Measurements from ENCODE around the gene STX11. TPM values are rescaled to one million over a fixed set of nuclear protein-coding genes. Genes with fewer than 3 reads are reported as not detected.

Gene STX11
- total RNA-seq, 4 donors from 2014 or later: 1.6 to 11.6 (median 2.4) TPM

DNA sequence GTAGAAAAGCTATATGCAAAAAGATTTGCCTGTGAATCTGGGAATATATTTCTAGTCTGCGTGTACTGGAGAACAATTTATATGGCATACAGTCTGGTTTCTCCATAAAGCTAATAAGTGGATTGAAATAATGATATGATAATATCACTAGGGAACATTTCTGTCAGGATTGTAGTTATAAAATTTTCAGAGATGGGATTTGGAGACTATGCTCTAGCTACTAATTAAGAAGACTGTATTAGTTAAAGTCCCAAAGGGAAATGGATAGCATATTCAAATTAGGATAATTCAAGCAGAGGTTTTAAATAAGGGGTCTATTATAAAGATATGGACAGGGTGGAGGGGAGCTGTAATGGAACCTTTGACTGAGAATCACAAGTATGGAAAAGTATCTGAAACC lies 7.2 kb upstream of the STX11 start:
- no peaks in the 10 kb centered on the region for H3K4me1 ChIP-seq
- H3K4me3 ChIP-seq: no peak overlapping the region
- TF ChIP-seq POLR2A (IDR thresholded peaks at IDR 0.05): no peak
- TF ChIP-seq, protein P1, sequence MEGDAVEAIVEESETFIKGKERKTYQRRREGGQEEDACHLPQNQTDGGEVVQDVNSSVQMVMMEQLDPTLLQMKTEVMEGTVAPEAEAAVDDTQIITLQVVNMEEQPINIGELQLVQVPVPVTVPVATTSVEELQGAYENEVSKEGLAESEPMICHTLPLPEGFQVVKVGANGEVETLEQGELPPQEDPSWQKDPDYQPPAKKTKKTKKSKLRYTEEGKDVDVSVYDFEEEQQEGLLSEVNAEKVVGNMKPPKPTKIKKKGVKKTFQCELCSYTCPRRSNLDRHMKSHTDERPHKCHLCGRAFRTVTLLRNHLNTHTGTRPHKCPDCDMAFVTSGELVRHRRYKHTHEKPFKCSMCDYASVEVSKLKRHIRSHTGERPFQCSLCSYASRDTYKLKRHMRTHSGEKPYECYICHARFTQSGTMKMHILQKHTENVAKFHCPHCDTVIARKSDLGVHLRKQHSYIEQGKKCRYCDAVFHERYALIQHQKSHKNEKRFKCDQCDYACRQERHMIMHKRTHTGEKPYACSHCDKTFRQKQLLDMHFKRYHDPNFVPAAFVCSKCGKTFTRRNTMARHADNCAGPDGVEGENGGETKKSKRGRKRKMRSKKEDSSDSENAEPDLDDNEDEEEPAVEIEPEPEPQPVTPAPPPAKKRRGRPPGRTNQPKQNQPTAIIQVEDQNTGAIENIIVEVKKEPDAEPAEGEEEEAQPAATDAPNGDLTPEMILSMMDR (IDR thresholded peaks at IDR 0.05): no peak
- no peak overlapping the region for H3K27ac ChIP-seq
- DNase-seq: no peak
- H3K27me3 ChIP-seq: no peaks in the 10 kb centered on the region
- H3K9me3 ChIP-seq: no peaks in the 10 kb centered on the region
- no peaks in the 10 kb centered on the region for H3K36me3 ChIP-seq

DNA sequence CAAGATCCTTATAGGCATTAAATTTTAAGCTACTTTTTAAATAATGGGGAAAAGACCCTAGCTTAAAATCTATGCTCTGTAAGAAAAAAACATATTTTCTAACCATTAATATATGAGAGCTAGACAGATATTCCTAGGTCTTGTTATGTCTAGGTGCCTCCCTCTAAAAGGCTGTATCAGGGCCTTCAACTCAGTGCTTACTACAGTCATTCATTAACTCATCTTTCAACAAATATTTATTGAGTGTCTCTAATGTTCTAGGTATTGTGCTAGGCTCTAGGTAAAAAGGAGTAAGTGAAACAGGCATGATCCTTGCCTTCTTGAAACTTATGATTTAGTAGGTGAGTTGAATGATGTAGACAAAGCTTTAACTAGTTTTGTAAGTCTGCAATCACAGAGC lies 6.4 kb upstream of the STX11 start:
- Histone ChIP-seq H3K4me3 (no peak overlapping the region), H3K27ac (no peak overlapping the region), H3K9me3 (no peaks in the 10 kb centered on the region), H3K36me3 (no peaks in the 10 kb centered on the region), H3K27me3 (no peaks in the 10 kb centered on the region), H3K4me1 (no peaks in the 10 kb centered on the region)
- TF ChIP-seq, protein P1 (IDR thresholded peaks at IDR 0.05): no peak
- no peak for TF ChIP-seq POLR2A (IDR thresholded peaks at IDR 0.05)
- no peak for DNase-seq

DNA sequence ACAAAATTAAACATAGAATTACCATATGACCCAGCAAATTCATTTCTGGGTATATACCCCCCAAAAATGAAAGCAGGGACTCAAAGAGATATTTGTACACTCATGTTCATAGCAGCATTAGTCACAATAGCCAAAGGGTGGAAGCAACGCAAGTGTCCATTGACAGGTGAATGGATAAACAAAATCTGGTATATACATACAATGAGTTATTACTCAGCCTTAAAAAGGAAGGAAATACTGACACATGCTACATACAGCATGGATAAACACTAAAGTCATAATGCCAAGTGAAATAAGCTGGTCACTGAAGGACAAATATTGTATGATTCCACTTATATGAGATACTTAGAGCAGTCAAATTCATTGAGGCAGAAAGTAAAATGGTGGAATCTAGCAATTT lies 5.3 kb upstream of the STX11 start:
- Histone ChIP-seq H3K4me1 (no peaks in the 10 kb centered on the region), H3K27me3 (no peaks in the 10 kb centered on the region), H3K27ac (no peak overlapping the region), H3K36me3 (no peaks in the 10 kb centered on the region), H3K9me3 (no peaks in the 10 kb centered on the region), H3K4me3 (no peak overlapping the region)
- TF ChIP-seq, protein P1 (IDR thresholded peaks at IDR 0.05): no peak
- no peak for TF ChIP-seq POLR2A (IDR thresholded peaks at IDR 0.05)
- no peak for DNase-seq

DNA sequence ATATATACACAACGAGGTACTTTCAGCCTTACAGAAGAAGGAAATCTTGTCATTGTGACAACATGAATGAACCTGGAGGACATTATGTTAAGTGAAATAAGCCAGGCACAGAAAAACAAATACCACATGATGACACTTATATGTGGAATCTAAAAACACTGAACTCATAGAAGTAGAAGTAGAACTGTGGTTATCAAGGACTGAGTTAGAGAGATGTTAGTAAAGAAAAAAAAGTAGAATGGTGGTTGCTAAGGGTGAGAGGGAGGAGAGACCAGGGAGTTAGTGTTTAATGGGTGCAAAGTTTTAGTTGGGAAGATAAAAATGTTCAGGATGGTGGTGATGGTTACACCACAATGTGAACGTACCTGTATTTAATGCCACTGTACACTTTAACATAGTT lies 4.8 kb upstream of the STX11 start:
- no peak for TF ChIP-seq POLR2A (IDR thresholded peaks at IDR 0.05)
- TF ChIP-seq, protein P1 (IDR thresholded peaks at IDR 0.05): no peak
- Histone ChIP-seq H3K27me3 (no peaks in the 10 kb centered on the region), H3K4me1 (peaks cover 0 to under 1% (median 0%) of the 10 kb centered on the region in 4 donors), H3K36me3 (no peaks in the 10 kb centered on the region), H3K9me3 (no peaks in the 10 kb centered on the region), H3K27ac (no peak overlapping the region), H3K4me3 (no peak overlapping the region)
- DNase-seq: no peak

DNA sequence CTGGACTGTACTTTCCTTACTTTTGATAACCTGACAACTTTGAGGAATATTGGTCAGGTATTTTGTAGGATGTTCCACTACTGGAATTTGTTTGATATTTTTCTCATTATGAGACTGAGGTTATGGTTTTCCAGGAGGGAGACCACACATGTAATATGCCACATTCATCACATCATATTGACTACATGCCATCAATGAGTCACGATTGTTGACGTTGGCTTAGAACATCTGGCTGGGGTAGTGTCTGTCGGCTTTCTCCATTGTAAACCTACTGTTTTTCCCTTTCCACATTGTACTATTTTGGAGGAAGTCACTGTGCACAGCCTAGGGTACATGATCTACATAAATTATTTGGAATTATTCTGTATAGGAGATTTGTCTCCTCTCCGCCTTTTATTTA lies 1.4 kb upstream of the STX11 start:
- Histone ChIP-seq H3K4me1 (peaks cover 0 to 8% (median 0%) of the 10 kb centered on the region in 4 donors), H3K27me3 (no peaks in the 10 kb centered on the region), H3K4me3 (no peak overlapping the region), H3K27ac (no peak overlapping the region), H3K36me3 (no peaks in the 10 kb centered on the region), H3K9me3 (no peaks in the 10 kb centered on the region)
- TF ChIP-seq, protein P1 (IDR thresholded peaks at IDR 0.05): no peak
- TF ChIP-seq POLR2A (IDR thresholded peaks at IDR 0.05): no peak
- no peak for DNase-seq

DNA sequence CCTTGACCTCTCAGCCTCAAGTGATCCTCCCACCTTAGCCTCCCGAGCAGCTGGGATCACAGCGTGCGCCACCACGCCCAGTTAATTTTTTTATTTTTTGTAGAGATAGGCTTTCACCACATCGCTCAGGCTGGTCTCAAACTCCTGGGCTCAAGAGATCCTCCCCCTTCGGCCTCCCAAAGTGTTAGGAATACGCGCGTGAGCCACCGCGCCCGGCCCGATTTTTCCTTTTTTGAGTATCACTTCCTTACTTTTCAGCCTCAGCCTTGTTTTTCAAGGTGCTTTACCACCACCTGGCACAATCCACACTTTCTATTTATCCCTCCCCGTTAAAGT lies 791 bp upstream of the STX11 start:
- H3K27me3 ChIP-seq: no peaks in the 10 kb centered on the region
- H3K9me3 ChIP-seq: no peaks in the 10 kb centered on the region
- H3K36me3 ChIP-seq: no peaks in the 10 kb centered on the region
- DNase-seq: no peak
- peak overlapping the region in 1 of 4 donors; percentile 78 for H3K27ac ChIP-seq
- TF ChIP-seq, protein P1 (IDR thresholded peaks at IDR 0.05): no peak
- TF ChIP-seq POLR2A (IDR thresholded peaks at IDR 0.05): no peak
- H3K4me3 ChIP-seq: peak overlapping the region; percentile 65 to 93 (median 72)
- H3K4me1 ChIP-seq: peaks cover 0 to 8% (median 0%) of the 10 kb centered on the region in 4 donors
